ENCODE measurements around the gene TNFAIP8L2. TPM values are rescaled to one million over a fixed set of nuclear protein-coding genes. Genes with fewer than 3 reads are reported as not detected.

The TNFAIP8L2 gene
- total RNA-seq (30.0 TPM), polyA plus RNA-seq (32.8 TPM)
- long read RNA-seq, donor 1, partial matches to known transcripts = 0 of 2 reads
- long read RNA-seq, donor 1, other reads (novel, unspliced or antisense) = 0 of 2 reads
- long read RNA-seq, donor 2, transcript TNFAIP8L2-201 (2 exons, 1,178 nt) = major isoform, 9 of 9 reads
- long read RNA-seq, donor 2, partial matches to known transcripts = 0 of 9 reads
- long read RNA-seq, donor 2, other reads (novel, unspliced or antisense) = 0 of 9 reads
- long read RNA-seq, donor 3, transcript TNFAIP8L2-201 (2 exons, 1,178 nt) = major isoform, 10 of 10 reads
- long read RNA-seq, donor 3, partial matches to known transcripts = 0 of 10 reads
- long read RNA-seq, donor 3, other reads (novel, unspliced or antisense) = 0 of 10 reads
- long read RNA-seq, donor 4, partial matches to known transcripts = 0 of 3 reads
- long read RNA-seq, donor 4, other reads (novel, unspliced or antisense) = 0 of 3 reads
- long read RNA-seq, donor 5, transcript TNFAIP8L2-201 (2 exons, 1,178 nt) = major isoform, 22 of 43 reads
- long read RNA-seq, donor 5, partial matches to known transcripts = 21 of 43 reads
- long read RNA-seq, donor 5, other reads (novel, unspliced or antisense) = 0 of 43 reads
- long read RNA-seq, donor 6, transcript TNFAIP8L2-201 (2 exons, 1,178 nt) = major isoform, 5 of 5 reads
- long read RNA-seq, donor 6, partial matches to known transcripts = 0 of 5 reads
- long read RNA-seq, donor 6, other reads (novel, unspliced or antisense) = 0 of 5 reads
- long read RNA-seq, donor 7, transcript TNFAIP8L2-201 (2 exons, 1,178 nt) = major isoform, 7 of 7 reads
- long read RNA-seq, donor 7, partial matches to known transcripts = 0 of 7 reads
- long read RNA-seq, donor 7, other reads (novel, unspliced or antisense) = 0 of 7 reads
- long read RNA-seq, donor 8, partial matches to known transcripts = 0 of 3 reads
- long read RNA-seq, donor 8, other reads (novel, unspliced or antisense) = 0 of 3 reads
- long read RNA-seq, donor 9, transcript TNFAIP8L2-201 (2 exons, 1,178 nt) = major isoform, 5 of 5 reads
- long read RNA-seq, donor 9, partial matches to known transcripts = 0 of 5 reads
- long read RNA-seq, donor 9, other reads (novel, unspliced or antisense) = 0 of 5 reads
- long read RNA-seq, donor 10, transcript TNFAIP8L2-201 (2 exons, 1,178 nt) = major isoform, 5 of 5 reads
- long read RNA-seq, donor 10, partial matches to known transcripts = 0 of 5 reads
- long read RNA-seq, donor 10, other reads (novel, unspliced or antisense) = 0 of 5 reads

GRCh38 chr1:151156515-151156819 is at the start of gene TNFAIP8L2:
TNFAIP8L2 (plus strand) TSS chr1:151156649; CDS start chr1:151158698, 2,049 bp downstream.
- no peaks in the 10 kb centered on the region for H3K9me3 ChIP-seq (ENCODE audit: control insufficient read depth in 2 of 2, insufficient read depth in 1 of 2, low read length in 1 of 2)
- DNase-seq (ENCODE audit: low read depth in 6 of 9, low spot score in 9 of 9) = peak in 7 of 9 donors; percentile 55 to 90 (median 75)
- peak within 1 kb of the TSS; percentile 61 to 73 for H3K4me3 ChIP-seq (ENCODE audit: low read length in 2 of 2)
- WGBS = 5% methylated on average over 4 of the region's 4 CpGs
- peaks cover 17 to 34% of the 10 kb centered on the region in 2 donors for H3K36me3 ChIP-seq (ENCODE audit: control insufficient read depth in 2 of 2, insufficient read depth in 2 of 2, low read length in 1 of 2)
- peak within 1 kb of the TSS; percentile 88 to 91 for H3K27ac ChIP-seq (ENCODE audit: low read depth in 1 of 2, low read length in 1 of 2)
- H3K4me1 ChIP-seq (ENCODE audit: control insufficient read depth in 2 of 2, insufficient read depth in 2 of 2, low read length in 2 of 2) = peaks cover 19 to 46% of the 10 kb centered on the region in 2 donors
- H3K27me3 ChIP-seq (ENCODE audit: control insufficient read depth in 2 of 2, insufficient read depth in 1 of 2, low read length in 1 of 2) = no peaks in the 10 kb centered on the region

- Histone ChIP-seq H3K9me3 (ENCODE audit: control insufficient read depth in 2 of 2, insufficient read depth in 1 of 2, low read length in 1 of 2) (no peaks in the 10 kb centered on the region), H3K27ac (ENCODE audit: low read depth in 1 of 2, low read length in 1 of 2) (no peak overlapping the region), H3K27me3 (ENCODE audit: control insufficient read depth in 2 of 2, insufficient read depth in 1 of 2, low read length in 1 of 2) (no peaks in the 10 kb centered on the region), H3K36me3 (ENCODE audit: control insufficient read depth in 2 of 2, insufficient read depth in 2 of 2, low read length in 1 of 2) (peaks cover 18 to 35% of the 10 kb centered on the region in 2 donors), H3K4me3 (ENCODE audit: low read length in 2 of 2) (no peak overlapping the region), H3K4me1 (ENCODE audit: control insufficient read depth in 2 of 2, insufficient read depth in 2 of 2, low read length in 2 of 2) (no peaks in the 10 kb centered on the region)
- WGBS = 95% methylated on average over 2 of the region's 2 CpGs
- DNase-seq (ENCODE audit: low read depth in 6 of 9, low spot score in 9 of 9) = no peak
Measured at GRCh38 chr1:151106894-151107293, 49.6 kb upstream of the TNFAIP8L2 start.

GRCh38 chr1:151108331-151108730 is 48.1 kb upstream of the TNFAIP8L2 start:
- no peaks in the 10 kb centered on the region for H3K4me1 ChIP-seq (ENCODE audit: control insufficient read depth in 2 of 2, insufficient read depth in 2 of 2, low read length in 2 of 2)
- no peak for DNase-seq (ENCODE audit: low read depth in 6 of 9, low spot score in 9 of 9)
- 97% methylated on average over 5 of the region's 5 CpGs for WGBS
- H3K27ac ChIP-seq (ENCODE audit: low read depth in 1 of 2, low read length in 1 of 2) = no peak overlapping the region
- peaks cover 26 to 37% of the 10 kb centered on the region in 2 donors for H3K36me3 ChIP-seq (ENCODE audit: control insufficient read depth in 2 of 2, insufficient read depth in 2 of 2, low read length in 1 of 2)
- H3K27me3 ChIP-seq (ENCODE audit: control insufficient read depth in 2 of 2, insufficient read depth in 1 of 2, low read length in 1 of 2) = no peaks in the 10 kb centered on the region
- H3K4me3 ChIP-seq (ENCODE audit: low read length in 2 of 2) = no peak overlapping the region
- H3K9me3 ChIP-seq (ENCODE audit: control insufficient read depth in 2 of 2, insufficient read depth in 1 of 2, low read length in 1 of 2) = no peaks in the 10 kb centered on the region

- no peak for DNase-seq (ENCODE audit: low read depth in 6 of 9, low spot score in 9 of 9)
- Histone ChIP-seq H3K27me3 (ENCODE audit: control insufficient read depth in 2 of 2, insufficient read depth in 1 of 2, low read length in 1 of 2) (no peaks in the 10 kb centered on the region), H3K4me3 (ENCODE audit: low read length in 2 of 2) (no peak overlapping the region), H3K4me1 (ENCODE audit: control insufficient read depth in 2 of 2, insufficient read depth in 2 of 2, low read length in 2 of 2) (no peaks in the 10 kb centered on the region), H3K36me3 (ENCODE audit: control insufficient read depth in 2 of 2, insufficient read depth in 2 of 2, low read length in 1 of 2) (peaks cover 29 to 42% of the 10 kb centered on the region in 2 donors), H3K27ac (ENCODE audit: low read depth in 1 of 2, low read length in 1 of 2) (no peak overlapping the region), H3K9me3 (ENCODE audit: control insufficient read depth in 2 of 2, insufficient read depth in 1 of 2, low read length in 1 of 2) (no peaks in the 10 kb centered on the region)
- 99% methylated on average over 5 of the region's 5 CpGs for WGBS
Measured at GRCh38 chr1:151113877-151114276, 42.6 kb upstream of the TNFAIP8L2 start.

- Histone ChIP-seq H3K4me1 (ENCODE audit: control insufficient read depth in 2 of 2, insufficient read depth in 2 of 2, low read length in 2 of 2) (peaks cover 3 to 4% of the 10 kb centered on the region in 2 donors), H3K9me3 (ENCODE audit: control insufficient read depth in 2 of 2, insufficient read depth in 1 of 2, low read length in 1 of 2) (no peaks in the 10 kb centered on the region), H3K27ac (ENCODE audit: low read depth in 1 of 2, low read length in 1 of 2) (peak overlapping the region; percentile 53 to 78), H3K36me3 (ENCODE audit: control insufficient read depth in 2 of 2, insufficient read depth in 2 of 2, low read length in 1 of 2) (peaks cover 6 to 9% of the 10 kb centered on the region in 2 donors), H3K4me3 (ENCODE audit: low read length in 2 of 2) (no peak overlapping the region), H3K27me3 (ENCODE audit: control insufficient read depth in 2 of 2, insufficient read depth in 1 of 2, low read length in 1 of 2) (no peaks in the 10 kb centered on the region)
- DNase-seq (ENCODE audit: low read depth in 6 of 9, low spot score in 9 of 9) = peak in 3 of 9 donors; percentile 25 to 62 (median 38)
- 82% methylated on average over 5 of the region's 5 CpGs for WGBS
Measured at GRCh38 chr1:151124763-151125403, 31.6 kb upstream of the TNFAIP8L2 start.

- peaks cover 0 to 3% of the 10 kb centered on the region in 2 donors for H3K36me3 ChIP-seq (ENCODE audit: control insufficient read depth in 2 of 2, insufficient read depth in 2 of 2, low read length in 1 of 2)
- WGBS = 94% methylated on average over 6 of the region's 6 CpGs
- no peaks in the 10 kb centered on the region for H3K9me3 ChIP-seq (ENCODE audit: control insufficient read depth in 2 of 2, insufficient read depth in 1 of 2, low read length in 1 of 2)
- H3K4me1 ChIP-seq (ENCODE audit: control insufficient read depth in 2 of 2, insufficient read depth in 2 of 2, low read length in 2 of 2) = peaks cover 14 to 22% of the 10 kb centered on the region in 2 donors
- H3K27ac ChIP-seq (ENCODE audit: low read depth in 1 of 2, low read length in 1 of 2) = no peak overlapping the region
- H3K4me3 ChIP-seq (ENCODE audit: low read length in 2 of 2) = no peak overlapping the region
- H3K27me3 ChIP-seq (ENCODE audit: control insufficient read depth in 2 of 2, insufficient read depth in 1 of 2, low read length in 1 of 2) = peaks cover 0 to 21% of the 10 kb centered on the region in 2 donors
- DNase-seq (ENCODE audit: low read depth in 6 of 9, low spot score in 9 of 9) = no peak
Measured at GRCh38 chr1:151128800-151129199, 27.6 kb upstream of the TNFAIP8L2 start.

- Histone ChIP-seq H3K4me3 (ENCODE audit: low read length in 2 of 2) (peak overlapping the region; percentile 44 to 52), H3K4me1 (ENCODE audit: control insufficient read depth in 2 of 2, insufficient read depth in 2 of 2, low read length in 2 of 2) (peaks cover 10 to 19% of the 10 kb centered on the region in 2 donors), H3K27ac (ENCODE audit: low read depth in 1 of 2, low read length in 1 of 2) (peak overlapping the region; percentile 55 to 61), H3K27me3 (ENCODE audit: control insufficient read depth in 2 of 2, insufficient read depth in 1 of 2, low read length in 1 of 2) (peaks cover 0 to 22% of the 10 kb centered on the region in 2 donors), H3K36me3 (ENCODE audit: control insufficient read depth in 2 of 2, insufficient read depth in 2 of 2, low read length in 1 of 2) (no peaks in the 10 kb centered on the region), H3K9me3 (ENCODE audit: control insufficient read depth in 2 of 2, insufficient read depth in 1 of 2, low read length in 1 of 2) (no peaks in the 10 kb centered on the region)
- 7% methylated on average over 45 of the region's 45 CpGs for WGBS
- peak; percentile 79 to 95 (median 89) for DNase-seq (ENCODE audit: low read depth in 6 of 9, low spot score in 9 of 9)
Measured at GRCh38 chr1:151130987-151131586, 25.4 kb upstream of the TNFAIP8L2 start.

- peaks cover 0 to 22% of the 10 kb centered on the region in 2 donors for H3K27me3 ChIP-seq (ENCODE audit: control insufficient read depth in 2 of 2, insufficient read depth in 1 of 2, low read length in 1 of 2)
- 63% methylated on average over 39 of the region's 39 CpGs for WGBS
- no peak overlapping the region for H3K27ac ChIP-seq (ENCODE audit: low read depth in 1 of 2, low read length in 1 of 2)
- H3K4me3 ChIP-seq (ENCODE audit: low read length in 2 of 2) = peak overlapping the region; percentile 44 to 52
- no peak for DNase-seq (ENCODE audit: low read depth in 6 of 9, low spot score in 9 of 9)
- H3K36me3 ChIP-seq (ENCODE audit: control insufficient read depth in 2 of 2, insufficient read depth in 2 of 2, low read length in 1 of 2) = no peaks in the 10 kb centered on the region
- peaks cover 10 to 19% of the 10 kb centered on the region in 2 donors for H3K4me1 ChIP-seq (ENCODE audit: control insufficient read depth in 2 of 2, insufficient read depth in 2 of 2, low read length in 2 of 2)
- H3K9me3 ChIP-seq (ENCODE audit: control insufficient read depth in 2 of 2, insufficient read depth in 1 of 2, low read length in 1 of 2) = no peaks in the 10 kb centered on the region
Measured at GRCh38 chr1:151131701-151132334, 24.6 kb upstream of the TNFAIP8L2 start.

Data from thymus (tissue), 14 donors.